Lung (tissue), 12 donors: ENCODE results near the gene SPATC1L. TPM values are rescaled to one million over a fixed set of nuclear protein-coding genes. Genes with fewer than 3 reads are reported as not detected.

Source experiments
- ATAC-seq: fragments of 200-7000 bp; cut with Tn5 transposase; one replicate; pipeline ENCODE4 v1.9.1; 2020; ENCODE audit warnings: moderate number of reproducible peaks; ENCODE audit not compliant: insufficient read depth, low FRiP score
- DNase-seq, 3 donors: peaks; one replicate each; pipeline ENCODE4 v3.0.0-alpha.2; 2013 to 2017
- H3K27ac ChIP-seq, 2 donors: one replicate each; pipeline ENCODE4 v1.5.1; 2013; ENCODE audit warnings: mild to moderate bottlenecking in 2 of 2, moderate library complexity in 2 of 2, control low read depth in 1 of 2, inconsistent platforms in 1 of 2, low read depth in 1 of 2, low read length in 1 of 2
- H3K27me3 ChIP-seq, 3 donors: one replicate each; pipeline ENCODE4 v1.5.1; 2013; ENCODE audit warnings: low read length in 2 of 3; ENCODE audit not compliant: control insufficient read depth in 3 of 3, insufficient read depth in 3 of 3
- H3K36me3 ChIP-seq, 4 donors: one replicate each; pipeline ENCODE4 v1.5.1; 2013; ENCODE audit warnings: low read length in 4 of 4, mild to moderate bottlenecking in 1 of 4, moderate library complexity in 1 of 4; ENCODE audit not compliant: control insufficient read depth in 4 of 4, insufficient read depth in 4 of 4
- H3K4me1 ChIP-seq, 5 donors: one replicate each; pipeline ENCODE4 v1.5.1; 2013; ENCODE audit warnings: low read length in 5 of 5, mild to moderate bottlenecking in 2 of 5, moderate library complexity in 1 of 5; ENCODE audit not compliant: control insufficient read depth in 5 of 5, insufficient read depth in 5 of 5
- H3K4me3 ChIP-seq: one replicate; pipeline ENCODE4 v1.5.1; 2013; ENCODE audit warnings: mild to moderate bottlenecking, control low read depth, moderate library complexity
- H3K9ac ChIP-seq, 2 donors: one replicate each; pipeline ENCODE4 v1.5.1; 2013; ENCODE audit warnings: low read length in 2 of 2, control low read depth in 1 of 2; ENCODE audit not compliant: insufficient read depth in 1 of 2
- H3K9me3 ChIP-seq, 4 donors: one replicate each; pipeline ENCODE4 v1.5.1; 2013; ENCODE audit warnings: low read length in 3 of 4, mild to moderate bottlenecking in 1 of 4, moderate library complexity in 1 of 4; ENCODE audit not compliant: control insufficient read depth in 4 of 4, insufficient read depth in 3 of 4
- WGBS, 2 donors: extraction: QIAGEN DNeasy Blood & Tissue Kit; methylation state at CpG; one replicate each; pipeline ENCODE4 v1.1.7; 2013; 5-methylcytosine and 5-hydroxymethylcytosine counted together
- polyA plus RNA-seq, 2 donors: library from polyadenylated mRNA; stranded (reverse); fragments of 200-250 nt; gene quantifications; one replicate each; pipeline ENCODE4 v1.2.1, GENCODE V29; 2013
- total RNA-seq, 2 donors: library from RNA; depleted of rRNA in 1 of 2; stranded (reverse); fragments of >200 nt in 1 of 2; gene quantifications; one replicate each; pipeline ENCODE4 v1.2.1, GENCODE V29; 2014 to 2021
- TF ChIP-seq, protein P1 (sequence below): IDR thresholded peaks from 2 replicates; pipeline ENCODE4 v1.5.1; 2012; ENCODE audit warnings: mild to moderate bottlenecking; ENCODE audit errors: control extremely low read depth, extremely low read depth
- donor health status: control.
- donor health status: control.
- donor health status: Bipolar disorder and iron deficiency.
- donor health status: healthy.
- donor health status: DM: yes; HTN: yes; CAD: no.

Gene SPATC1L
- total and polyA plus RNA-seq, 4 donors = 6.6 to 15.6 (median 11.0) TPM

DNA sequence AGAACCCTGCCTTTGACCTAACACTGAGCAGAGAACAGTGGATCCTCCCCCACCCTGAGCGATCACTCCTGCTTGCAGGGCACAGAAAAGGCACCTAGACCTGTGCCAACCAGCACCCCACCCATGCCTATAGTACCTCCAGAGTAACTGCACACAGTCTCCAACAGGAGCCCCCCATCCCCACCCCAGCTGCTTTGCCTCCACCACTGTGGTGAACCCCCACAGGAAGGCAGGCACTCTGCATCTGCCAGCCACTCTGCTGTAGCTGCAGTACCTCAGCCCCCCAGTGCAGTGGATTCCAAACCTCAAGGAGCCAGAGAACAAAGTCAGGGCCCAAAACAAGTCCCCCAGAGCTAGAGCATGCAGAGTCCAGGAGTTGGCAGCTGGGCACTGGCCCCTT is 10.7 kb downstream of the SPATC1L start:
- TF ChIP-seq, protein P1, sequence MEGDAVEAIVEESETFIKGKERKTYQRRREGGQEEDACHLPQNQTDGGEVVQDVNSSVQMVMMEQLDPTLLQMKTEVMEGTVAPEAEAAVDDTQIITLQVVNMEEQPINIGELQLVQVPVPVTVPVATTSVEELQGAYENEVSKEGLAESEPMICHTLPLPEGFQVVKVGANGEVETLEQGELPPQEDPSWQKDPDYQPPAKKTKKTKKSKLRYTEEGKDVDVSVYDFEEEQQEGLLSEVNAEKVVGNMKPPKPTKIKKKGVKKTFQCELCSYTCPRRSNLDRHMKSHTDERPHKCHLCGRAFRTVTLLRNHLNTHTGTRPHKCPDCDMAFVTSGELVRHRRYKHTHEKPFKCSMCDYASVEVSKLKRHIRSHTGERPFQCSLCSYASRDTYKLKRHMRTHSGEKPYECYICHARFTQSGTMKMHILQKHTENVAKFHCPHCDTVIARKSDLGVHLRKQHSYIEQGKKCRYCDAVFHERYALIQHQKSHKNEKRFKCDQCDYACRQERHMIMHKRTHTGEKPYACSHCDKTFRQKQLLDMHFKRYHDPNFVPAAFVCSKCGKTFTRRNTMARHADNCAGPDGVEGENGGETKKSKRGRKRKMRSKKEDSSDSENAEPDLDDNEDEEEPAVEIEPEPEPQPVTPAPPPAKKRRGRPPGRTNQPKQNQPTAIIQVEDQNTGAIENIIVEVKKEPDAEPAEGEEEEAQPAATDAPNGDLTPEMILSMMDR = no peak
- Histone ChIP-seq H3K4me3 (no peak overlapping the region), H3K27me3 (no peaks in the 10 kb centered on the region), H3K4me1 (no peaks in the 10 kb centered on the region), H3K9me3 (peaks cover 0 to 3% (median 0%) of the 10 kb centered on the region in 4 donors), H3K9ac (no peak overlapping the region), H3K36me3 (no peaks in the 10 kb centered on the region), H3K27ac (no peak overlapping the region)
- ATAC-seq (no peak), DNase-seq (no peak)
- WGBS, 2 donors = 93 to 95% methylated on average over 1 of the region's 1 CpG

DNA sequence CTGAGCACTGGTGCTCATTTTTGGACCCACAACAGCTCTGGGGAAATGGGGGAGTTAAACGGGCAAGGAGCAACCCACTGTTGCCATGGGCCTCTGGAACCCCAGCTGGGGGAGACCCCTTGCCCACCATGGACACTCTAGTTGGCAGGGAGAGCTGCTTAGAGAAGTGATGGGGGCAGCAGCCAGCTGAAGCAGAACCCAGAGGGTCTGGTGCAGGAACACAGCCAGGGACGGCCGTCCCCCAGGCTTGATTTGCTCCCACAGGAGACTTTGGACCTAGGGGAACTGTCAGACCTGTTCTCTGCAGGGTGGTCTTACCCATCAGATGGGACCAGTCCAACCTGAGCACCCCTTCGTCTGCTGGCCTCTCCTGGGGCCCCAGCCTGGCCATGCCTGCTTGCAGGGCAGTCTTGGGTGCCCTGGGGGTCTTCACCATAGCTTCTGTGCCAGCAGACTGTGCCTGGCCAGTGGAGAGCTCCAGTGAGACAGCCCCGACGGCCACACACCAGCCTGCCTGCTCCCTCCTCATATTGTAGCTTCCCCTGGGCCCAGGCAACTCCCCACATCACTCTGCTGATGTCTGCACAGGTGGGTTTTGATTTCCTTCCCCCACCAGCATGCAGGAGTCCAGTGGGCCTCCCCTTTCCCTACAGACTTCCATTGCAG is 11.3 kb downstream of the SPATC1L start:
- 90 to 92% methylated on average over 6 of the region's 6 CpGs for WGBS, 2 donors
- H3K27ac ChIP-seq = no peak overlapping the region
- H3K9me3 ChIP-seq = peaks cover 0 to 3% (median 0%) of the 10 kb centered on the region in 4 donors
- no peaks in the 10 kb centered on the region for H3K4me1 ChIP-seq
- TF ChIP-seq, protein P1 = no peak
- no peak overlapping the region for H3K9ac ChIP-seq
- H3K27me3 ChIP-seq = no peaks in the 10 kb centered on the region
- no peaks in the 10 kb centered on the region for H3K36me3 ChIP-seq
- DNase-seq (no peak), ATAC-seq (no peak)
- H3K4me3 ChIP-seq = no peak overlapping the region

DNA sequence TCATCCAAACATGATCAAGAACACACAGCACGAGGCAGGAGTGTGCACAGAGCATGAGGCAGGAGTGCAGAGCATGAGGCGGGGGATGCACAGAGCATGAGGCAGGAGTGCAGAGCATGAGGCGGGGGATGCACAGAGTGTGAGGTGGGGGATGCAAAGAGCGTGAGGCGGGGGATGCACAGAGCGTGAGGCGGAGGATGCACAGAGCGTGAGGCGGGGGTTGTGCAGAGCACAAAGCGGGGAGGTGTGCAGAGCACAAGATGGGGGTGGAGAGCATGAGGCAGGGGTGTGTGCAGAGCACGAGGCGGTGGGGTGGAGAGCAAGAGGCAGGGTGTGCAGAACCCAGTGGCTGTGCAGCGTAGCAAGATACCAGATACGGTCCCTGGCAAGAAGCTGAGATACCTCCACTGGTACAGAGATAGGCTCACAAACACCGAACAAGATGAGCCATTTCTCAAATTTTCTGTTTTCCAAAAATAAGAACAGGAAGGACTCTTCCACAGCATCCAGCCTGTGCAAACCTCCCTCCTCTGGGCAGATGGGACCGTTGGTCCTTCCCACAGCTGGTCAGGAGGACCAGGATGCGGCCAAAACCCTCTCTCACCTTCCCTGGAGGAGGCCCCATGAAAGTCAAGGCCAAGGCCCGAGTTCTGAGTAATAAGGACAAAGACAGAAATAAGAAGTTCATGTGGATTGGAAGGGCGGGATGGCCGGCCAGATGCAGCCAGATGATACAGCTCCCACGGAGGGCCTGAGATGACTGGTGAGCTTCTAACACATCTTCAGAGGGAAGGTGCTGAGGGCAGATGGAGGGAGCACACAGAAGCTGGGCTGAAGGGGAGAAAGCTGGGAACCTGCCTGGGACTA is 12.0 kb downstream of the SPATC1L start:
- Histone ChIP-seq H3K27ac (no peak overlapping the region), H3K9me3 (peaks cover 0 to 3% (median 0%) of the 10 kb centered on the region in 4 donors), H3K4me1 (no peaks in the 10 kb centered on the region), H3K4me3 (no peak overlapping the region), H3K27me3 (no peaks in the 10 kb centered on the region), H3K9ac (no peak overlapping the region), H3K36me3 (no peaks in the 10 kb centered on the region)
- WGBS, 2 donors = 90 to 95% methylated on average over 21 of the region's 21 CpGs
- no peak for ATAC-seq
- TF ChIP-seq, protein P1 = no peak
- DNase-seq = no peak
